HepG2 (cell line): ENCODE data around the gene UBAP2L. TPM values are rescaled to one million over a fixed set of nuclear protein-coding genes. Genes with fewer than 3 reads are reported as not detected.

Experiments
- EED ChIP-seq: sonication (generic); formaldehyde crosslinking; IDR thresholded peaks from 2 replicates; pipeline ENCODE4 v1.5.0; 2020; ENCODE audit warnings: mild to moderate bottlenecking, missing genetic modification reagents
- FOXM1 ChIP-seq: sonication (generic); formaldehyde crosslinking; IDR thresholded peaks from 2 replicates; pipeline ENCODE4 v1.5.0; 2020; ENCODE audit warnings: missing genetic modification reagents
- HMGXB3 ChIP-seq: sonication (generic); formaldehyde crosslinking; IDR thresholded peaks from 2 replicates; pipeline ENCODE4 v1.4.0; 2020; ENCODE audit warnings: missing genetic modification reagents, borderline replicate concordance
- MAFG ChIP-seq: sonication (generic); formaldehyde crosslinking; IDR thresholded peaks from 2 replicates; pipeline ENCODE4 v1.5.1; 2020; ENCODE audit warnings: mild to moderate bottlenecking, missing genetic modification reagents
- MXD1 ChIP-seq: sonication (generic); formaldehyde crosslinking; IDR thresholded peaks from 2 replicates; pipeline ENCODE4 v1.4.0; 2020; ENCODE audit warnings: mild to moderate bottlenecking, missing genetic modification reagents
- PREB ChIP-seq: sonication (generic); formaldehyde crosslinking; IDR thresholded peaks from 2 replicates; pipeline ENCODE4 v1.4.0; 2020; ENCODE audit warnings: missing genetic modification reagents
- TBX2 ChIP-seq: sonication (generic); formaldehyde crosslinking; IDR thresholded peaks from 2 replicates; pipeline ENCODE4 v1.5.0; 2020; ENCODE audit warnings: missing genetic modification reagents, mild to moderate bottlenecking, borderline replicate concordance
- TEAD2 ChIP-seq: sonication (generic); formaldehyde crosslinking; IDR thresholded peaks from 2 replicates; pipeline ENCODE4 v1.9.0; 2021; ENCODE audit warnings: missing genetic modification reagents
- ZBED4 ChIP-seq: sonication (generic); formaldehyde crosslinking; IDR thresholded peaks from 2 replicates; pipeline ENCODE4 v1.4.0; 2020; ENCODE audit warnings: missing genetic modification reagents, borderline replicate concordance
- ZBTB44 ChIP-seq: sonication (generic); formaldehyde crosslinking; IDR thresholded peaks from 2 replicates; pipeline ENCODE4 v1.4.0; 2020; ENCODE audit warnings: missing genetic modification reagents
- ZNF225 ChIP-seq: sonication (generic); formaldehyde crosslinking; IDR thresholded peaks from 2 replicates; pipeline ENCODE4 v1.4.0; 2020; ENCODE audit warnings: mild to moderate bottlenecking, missing genetic modification reagents
- ZNF33A ChIP-seq: sonication (generic); formaldehyde crosslinking; IDR thresholded peaks from 2 replicates; pipeline ENCODE4 v1.5.1; 2020; ENCODE audit warnings: missing genetic modification reagents, mild to moderate bottlenecking, moderate library complexity, borderline replicate concordance
- ZNF446 ChIP-seq: sonication (generic); formaldehyde crosslinking; IDR thresholded peaks from 2 replicates; pipeline ENCODE4 v1.5.0; 2020; ENCODE audit warnings: mild to moderate bottlenecking, missing genetic modification reagents
- ZNF589 ChIP-seq: sonication (generic); formaldehyde crosslinking; conservative IDR thresholded peaks from 2 replicates; pipeline ENCODE4 v1.8.0; 2022; ENCODE audit warnings: mild to moderate bottlenecking, moderate library complexity, missing genetic modification reagents
- polyA plus RNA-seq, 8 experiments: library from polyadenylated mRNA; depleted of rRNA in 3 of 8; stranded (reverse) in 7 of 8; unstranded in 1 of 8; fragments of >200 nt; fragmentation: Illumina TruSeq in 4 of 8; extraction: Trizol in 4 of 8; gene quantifications; 2 replicates each; pipeline versions ENCODE4 v1.2.1 to v1.2.3, GENCODE V29; 2011 to 2016; ENCODE audit warnings: low read depth in 4 of 8, missing spikeins in 1 of 8, mixed read lengths in 1 of 8; ENCODE audit not compliant: insufficient read depth in 1 of 8
- total RNA-seq, 5 experiments: library from RNA; depleted of rRNA; stranded (reverse); fragments of >200 nt; fragmentation: Illumina TruSeq; extraction: Trizol; gene quantifications; 2 replicates each; pipeline ENCODE4 v1.2.3, GENCODE V29; 2016; ENCODE audit warnings: low read depth in 1 of 5

UBAP2L gene
- total and polyA plus RNA-seq, 2 of the 13 experiments (the other 11 are each of a cell fraction or from before 2014, with no cell fraction given) = 74.2 to 159 TPM

GRCh38 chr1:154220071-154220969, at the start of gene UBAP2L (continued):
- TF ChIP-seq HMGXB3 (CRISPR knock-in tag) (peak; percentile 92; the same call in 1 of the 2 replicates), ZNF33A (CRISPR knock-in tag) (0 out of 2 replicates have a peak, but pooled peaks have one; percentile 33), ZNF589 (CRISPR knock-in tag) (0 out of 2 replicates have a peak, but pooled peaks have one; percentile 29), EED (CRISPR knock-in tag) (0 out of 2 replicates have a peak, but pooled peaks have one; percentile 72), TBX2 (peak; percentile 92), ZBED4 (CRISPR knock-in tag) (no peak; the same call in 1 of the 2 replicates), FOXM1 (CRISPR knock-in tag) (no peak), PREB (CRISPR knock-in tag) (no peak), TEAD2 (CRISPR knock-in tag) (0 out of 2 replicates have a peak, but pooled peaks have one; percentile 75), MAFG (no peak), ZNF225 (CRISPR knock-in tag) (peak; percentile 91), MXD1 (CRISPR knock-in tag) (peak; percentile 96), ZBTB44 (no peak), ZNF446 (CRISPR knock-in tag) (no peak; the same call in 1 of the 2 replicates)
